Medulla oblongata (tissue), 1 donor: ENCODE measurements around the gene GPR52.
A peak's percentile ranks its signal among the peaks of the same experiment; 100 is the strongest.

Experiments
- DNase-seq: peaks from one replicate; pipeline ENCODE4 v3.0.0-alpha.2; 2015; ENCODE audit errors: extremely low spot score

The GPR52 gene

GRCh38 chr1:174469052-174469451 is 21.3 kb downstream of the GPR52 start:
- DNase-seq = no peak

- DNase-seq = no peak
These were observed 21.9 kb downstream of the GPR52 start for GRCh38 chr1:174469687-174470086.

- no peak for DNase-seq
These were observed 31.5 kb downstream of the GPR52 start for GRCh38 chr1:174479281-174479680.

- DNase-seq = no peak
These were observed 32.6 kb downstream of the GPR52 start for GRCh38 chr1:174480324-174480723.

GRCh38 chr1:174491606-174492005 is 43.8 kb downstream of the GPR52 start:
- DNase-seq = no peak

GRCh38 chr1:174497478-174497877 is 49.7 kb downstream of the GPR52 start:
- peak; percentile 27 for DNase-seq
